ENCODE measurements around the gene ADD1.
"Not testable (repeated sequence)": the region's sequence is repeated elsewhere in the genome, so short reads cannot be mapped to it uniquely, and the experiment has no call there.

ADD1 gene

GRCh38 chr4:2934077-2934812, 90.6 kb downstream of the ADD1 start:
- no peak for DNase-seq (ENCODE audit: low read depth, low spot score)

- DNase-seq (ENCODE audit: low read depth, low spot score): peak; percentile 89
These were observed 91.4 kb downstream of the ADD1 start for GRCh38 chr4:2934813-2935761.

GRCh38 chr4:2935762-2936743, 92.4 kb downstream of the ADD1 start:
- no peak for DNase-seq (ENCODE audit: low read depth, low spot score)

- no peak for DNase-seq (ENCODE audit: low read depth, low spot score)
These were observed 93.1 kb downstream of the ADD1 start for GRCh38 chr4:2936773-2937145.

GRCh38 chr4:2937146-2937857, 93.7 kb downstream of the ADD1 start:
- DNase-seq (ENCODE audit: low read depth, low spot score): no peak

- no peak for DNase-seq (ENCODE audit: low read depth, low spot score)
These were observed 94.3 kb downstream of the ADD1 start for GRCh38 chr4:2937986-2938385.

- not testable (repeated sequence) for DNase-seq (ENCODE audit: low read depth, low spot score)
These were observed 94.8 kb downstream of the ADD1 start for GRCh38 chr4:2938411-2938810.

- no peak for DNase-seq (ENCODE audit: low read depth, low spot score)
These were observed 95.3 kb downstream of the ADD1 start for GRCh38 chr4:2938906-2939305.

GRCh38 chr4:2939383-2940243, 96.0 kb downstream of the ADD1 start:
- DNase-seq (ENCODE audit: low read depth, low spot score): no peak

GRCh38 chr4:2940267-2941137, 96.9 kb downstream of the ADD1 start:
- DNase-seq (ENCODE audit: low read depth, low spot score): no peak

GRCh38 chr4:2941138-2942036, 97.7 kb downstream of the ADD1 start:
- no peak for DNase-seq (ENCODE audit: low read depth, low spot score)

GRCh38 chr4:2942037-2942531, 98.4 kb downstream of the ADD1 start:
- DNase-seq (ENCODE audit: low read depth, low spot score): no peak

GRCh38 chr4:2942532-2943363, 99.1 kb downstream of the ADD1 start:
- no peak for DNase-seq (ENCODE audit: low read depth, low spot score)

- DNase-seq (ENCODE audit: low read depth, low spot score): no peak
These were observed 99.9 kb downstream of the ADD1 start for GRCh38 chr4:2943364-2944090.

- no peak for DNase-seq (ENCODE audit: low read depth, low spot score)
These were observed 100.4 kb downstream of the ADD1 start for GRCh38 chr4:2944091-2944482.
